PC-9 (cell line): ENCODE data around the gene RITA1. TPM values are rescaled to one million over a fixed set of nuclear protein-coding genes. Genes with fewer than 3 reads are reported as not detected.

ENCODE experiments used
- BruUV-seq: library from RNA; stranded (reverse); fragments of 400-500 nt; replicated peaks from 2 replicates; lab custom pipeline; 2021; lab: Mats Ljungman, UMichigan
- CTCF ChIA-PET: fragments of 300-600 bp; sonication (Branson Sonifier 250); formaldehyde crosslinking; loops from one replicate; lab custom pipeline; 2022; ENCODE audit warnings: antibody characterized with exemption; lab: Charles Lee
- POLR2A ChIA-PET: fragments of 300-600 bp; sonication (Branson Sonifier 250); formaldehyde crosslinking; loops from one replicate; lab custom pipeline; 2022; ENCODE audit warnings: antibody characterized with exemption; ENCODE audit not compliant: unreplicated experiment; lab: Charles Lee
- DNase-seq, 2 experiments: peaks; one replicate each; pipeline versions ENCODE4 v3.0.0 to v3.0.0-alpha.2; 2015 to 2022; ENCODE audit warnings: mixed read lengths in 1 of 2
- H2AFZ ChIP-seq: fragments of 200-600 bp; sonication (generic); 2 replicates; pipeline ENCODE4 v1.8.1; 2017; ENCODE audit warnings: antibody characterized with exemption
- H3F3A ChIP-seq: fragments of 200-600 bp; sonication (generic); 2 replicates; pipeline ENCODE4 v1.8.1; 2017; ENCODE audit warnings: antibody characterized with exemption, mild to moderate bottlenecking, low read depth; ENCODE audit not compliant: insufficient read depth
- H3K27ac ChIP-seq: fragments of 200-600 bp; sonication (generic); 2 replicates; pipeline ENCODE4 v1.6.1; 2016; ENCODE audit warnings: mixed run types
- H3K27me3 ChIP-seq: fragments of 200-600 bp; sonication (generic); 2 replicates; pipeline ENCODE4 v1.6.1; 2016; ENCODE audit warnings: low read depth, mixed run types; ENCODE audit not compliant: insufficient read depth
- H3K36me3 ChIP-seq: fragments of 200-600 bp; sonication (generic); 2 replicates; pipeline ENCODE4 v1.6.1; 2016; ENCODE audit warnings: low read depth, mixed run types
- H3K4me1 ChIP-seq: fragments of 200-600 bp; sonication (generic); replicated peaks from 2 replicates; pipeline ENCODE4 v1.6.1; 2016; ENCODE audit warnings: mixed run types; ENCODE audit not compliant: insufficient read depth
- H3K4me2 ChIP-seq: fragments of 200-600 bp; sonication (generic); 2 replicates; pipeline ENCODE4 v1.6.1; 2017; ENCODE audit warnings: mixed run types
- H3K4me3 ChIP-seq: fragments of 200-600 bp; sonication (generic); 2 replicates; pipeline ENCODE4 v1.6.1; 2016; ENCODE audit warnings: mixed run types
- H3K79me2 ChIP-seq: fragments of 200-600 bp; sonication (generic); 2 replicates; pipeline ENCODE4 v1.6.1; 2017; ENCODE audit warnings: low read depth, mixed run types
- H3K9me2 ChIP-seq: fragments of 200-600 bp; sonication (generic); 2 replicates; pipeline ENCODE4 v1.8.1; 2017; ENCODE audit warnings: mild to moderate bottlenecking; ENCODE audit not compliant: insufficient read depth
- H3K9me3 ChIP-seq: fragments of 200-600 bp; sonication (generic); 2 replicates; pipeline ENCODE4 v1.8.1; 2016; ENCODE audit warnings: low read depth; ENCODE audit not compliant: insufficient read depth
- H4K20me1 ChIP-seq: fragments of 200-600 bp; sonication (generic); 2 replicates; pipeline ENCODE4 v1.8.1; 2017; ENCODE audit not compliant: insufficient read depth
- EZH2 ChIP-seq: fragments of 200-600 bp; sonication (generic); IDR thresholded peaks from 2 replicates; pipeline ENCODE4 v1.8.0; 2017; ENCODE audit warnings: antibody characterized with exemption, low read depth
- intact Hi-C: fragments of 100-400 bp; cut with micrococcal nuclease; formaldehyde crosslinking; loops from one replicate; pipeline ENCODE4 v1.10.0; 2022; ENCODE audit not compliant: unreplicated experiment
- total RNA-seq: library from RNA; stranded (reverse); gene quantifications from 2 replicates; pipeline ENCODE4 v1.2.3, GENCODE V29; 2021
- TF ChIP-seq, protein P1 (sequence below): fragments of 200-600 bp; sonication (generic); conservative IDR thresholded peaks from 2 replicates; pipeline ENCODE4 v1.6.1; 2017; ENCODE audit warnings: mixed run types, antibody characterized with exemption, mild to moderate bottlenecking, moderate library complexity

RITA1 gene
- total RNA-seq, 1 experiment from 2014 or later: 16.1 TPM

DNA sequence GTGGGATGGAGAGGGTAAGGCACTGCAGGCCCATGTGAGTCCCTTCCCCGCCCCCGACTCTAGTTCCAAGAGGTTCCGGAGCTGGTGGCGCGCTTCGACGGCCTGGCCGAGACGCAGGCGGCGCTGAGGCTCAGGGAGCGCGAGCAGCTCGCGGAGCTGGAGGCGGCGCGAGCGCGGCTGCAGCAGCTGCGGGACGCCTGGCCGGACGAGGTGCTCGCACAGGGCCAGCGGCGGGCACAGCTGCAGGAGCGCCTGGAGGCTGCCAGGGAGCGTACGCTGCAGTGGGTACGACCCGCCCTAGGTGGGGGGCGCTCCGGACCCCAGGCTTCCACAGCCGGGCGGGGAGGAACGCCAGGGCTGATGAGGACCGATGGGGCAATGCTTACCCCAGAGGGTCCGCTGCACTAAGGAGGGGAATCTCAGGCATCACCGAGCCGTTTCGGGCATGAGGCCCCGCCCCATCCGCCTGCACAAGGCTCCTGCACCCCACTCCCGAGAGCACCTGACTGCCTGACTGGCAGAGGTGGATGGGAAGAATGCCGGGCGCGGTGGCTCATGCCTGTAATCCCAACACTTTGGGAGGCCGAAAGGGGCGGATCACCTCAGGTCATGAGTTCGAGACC, 31.1 kb upstream of the RITA1 start:
- Histone ChIP-seq H3F3A (peaks cover 26% of the 10 kb centered on the region; the same call in 1 of the 2 replicates), H2AFZ (no peak overlapping the region), H3K9me3 (no peaks in the 10 kb centered on the region), H3K27ac (no peak overlapping the region), H3K4me2 (no peak overlapping the region), H3K4me1 (peaks cover 14% of the 10 kb centered on the region; the same call in 1 of the 2 replicates), H3K9me2 (no peaks in the 10 kb centered on the region), H3K36me3 (no peaks in the 10 kb centered on the region), H3K27me3 (no peaks in the 10 kb centered on the region), H4K20me1 (0 out of 2 replicates have a peak, but pooled peaks cover 5% of the 10 kb centered on the region), H3K4me3 (no peak overlapping the region), H3K79me2 (no peaks in the 10 kb centered on the region)
- BruUV-seq: no TSS peak
- ChIA-PET POLR2A (interaction anchor here (0.6 kb wide), 1 partner anchor 1151 kb away, joined by 3 read pairs; no protein-coding TSS in a partner anchor), CTCF (interaction anchor here (0.6 to 2.9 kb wide), 3 partner anchors 19 to 162 kb away, joined by 3 to 21 read pairs (median 3); partner anchors contain the start of gene RASAL1)
- no peak for TF ChIP-seq EZH2
- TF ChIP-seq, protein P1, sequence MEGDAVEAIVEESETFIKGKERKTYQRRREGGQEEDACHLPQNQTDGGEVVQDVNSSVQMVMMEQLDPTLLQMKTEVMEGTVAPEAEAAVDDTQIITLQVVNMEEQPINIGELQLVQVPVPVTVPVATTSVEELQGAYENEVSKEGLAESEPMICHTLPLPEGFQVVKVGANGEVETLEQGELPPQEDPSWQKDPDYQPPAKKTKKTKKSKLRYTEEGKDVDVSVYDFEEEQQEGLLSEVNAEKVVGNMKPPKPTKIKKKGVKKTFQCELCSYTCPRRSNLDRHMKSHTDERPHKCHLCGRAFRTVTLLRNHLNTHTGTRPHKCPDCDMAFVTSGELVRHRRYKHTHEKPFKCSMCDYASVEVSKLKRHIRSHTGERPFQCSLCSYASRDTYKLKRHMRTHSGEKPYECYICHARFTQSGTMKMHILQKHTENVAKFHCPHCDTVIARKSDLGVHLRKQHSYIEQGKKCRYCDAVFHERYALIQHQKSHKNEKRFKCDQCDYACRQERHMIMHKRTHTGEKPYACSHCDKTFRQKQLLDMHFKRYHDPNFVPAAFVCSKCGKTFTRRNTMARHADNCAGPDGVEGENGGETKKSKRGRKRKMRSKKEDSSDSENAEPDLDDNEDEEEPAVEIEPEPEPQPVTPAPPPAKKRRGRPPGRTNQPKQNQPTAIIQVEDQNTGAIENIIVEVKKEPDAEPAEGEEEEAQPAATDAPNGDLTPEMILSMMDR: no peak
- peak in 1 of 2 experiments; percentile 48 for DNase-seq
- intact Hi-C loops: loop anchor here (10.0 kb wide), 1 partner anchor 250 kb away; the partner anchor contains the start of gene OAS1

DNA sequence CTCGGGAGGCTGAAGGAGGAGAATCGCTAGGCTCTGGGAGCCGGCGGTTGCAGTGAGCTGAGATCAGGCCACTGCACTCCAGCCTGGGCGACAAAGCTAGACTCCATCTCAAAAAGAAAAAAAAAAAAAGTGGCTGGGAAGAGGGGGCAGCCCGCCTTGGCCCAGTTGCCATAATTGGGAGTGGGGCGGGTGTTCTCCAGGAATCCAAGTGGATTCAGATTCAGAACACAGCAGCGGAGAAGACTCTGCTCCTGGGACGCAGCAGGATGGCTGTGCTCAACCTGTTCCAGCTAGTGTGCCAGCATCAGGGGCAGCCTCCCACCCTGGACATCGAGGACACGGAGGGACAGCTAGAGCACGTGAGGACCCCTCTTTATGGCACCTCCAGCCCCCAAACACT, 30.5 kb upstream of the RITA1 start:
- H3K79me2 ChIP-seq: no peaks in the 10 kb centered on the region
- H3F3A ChIP-seq: peaks cover 27% of the 10 kb centered on the region; the same call in 1 of the 2 replicates
- ChIA-PET POLR2A (no interaction called here), CTCF (no interaction called here)
- no peak overlapping the region for H2AFZ ChIP-seq
- TF ChIP-seq, protein P1: no peak
- TF ChIP-seq EZH2: no peak
- H4K20me1 ChIP-seq: 0 out of 2 replicates have a peak, but pooled peaks cover 6% of the 10 kb centered on the region
- intact Hi-C loops: loop anchor here (10.0 kb wide), 1 partner anchor 250 kb away; the partner anchor contains the start of gene OAS1
- H3K9me3 ChIP-seq: no peaks in the 10 kb centered on the region
- H3K36me3 ChIP-seq: no peaks in the 10 kb centered on the region
- H3K27ac ChIP-seq: no peak overlapping the region
- H3K9me2 ChIP-seq: no peaks in the 10 kb centered on the region
- 0 out of 2 replicates have a peak, but pooled peaks cover 8% of the 10 kb centered on the region for H3K4me1 ChIP-seq
- no peaks in the 10 kb centered on the region for H3K27me3 ChIP-seq
- no peak overlapping the region for H3K4me3 ChIP-seq
- DNase-seq: no peak
- no peak overlapping the region for H3K4me2 ChIP-seq
- no TSS peak for BruUV-seq

DNA sequence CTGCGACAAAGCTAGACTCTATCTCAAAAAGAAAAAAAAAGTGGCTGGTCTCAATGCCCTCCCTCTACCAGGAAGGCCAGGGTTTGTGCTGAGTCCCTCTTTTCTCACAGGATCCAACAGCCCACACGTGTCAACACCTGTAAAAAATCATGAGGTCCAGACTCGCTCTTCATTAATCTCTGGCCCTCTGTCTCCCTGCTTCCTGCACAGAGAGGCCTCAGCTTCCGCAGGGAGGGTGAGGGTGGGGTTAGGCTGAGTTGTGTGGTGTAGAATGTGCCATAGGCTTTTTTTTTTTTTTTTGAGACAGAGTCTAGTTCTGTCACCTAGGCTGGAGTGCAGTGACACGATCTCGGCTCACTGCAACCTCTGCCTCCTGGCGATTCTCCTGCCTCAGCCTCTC, 29.9 kb upstream of the RITA1 start:
- peaks cover 27% of the 10 kb centered on the region; the same call in 1 of the 2 replicates for H3F3A ChIP-seq
- 0 out of 2 replicates have a peak, but pooled peaks cover 6% of the 10 kb centered on the region for H4K20me1 ChIP-seq
- no peak for DNase-seq
- H3K4me1 ChIP-seq: 0 out of 2 replicates have a peak, but pooled peaks cover 5% of the 10 kb centered on the region
- no peaks in the 10 kb centered on the region for H3K9me2 ChIP-seq
- no peak overlapping the region for H2AFZ ChIP-seq
- no peaks in the 10 kb centered on the region for H3K79me2 ChIP-seq
- BruUV-seq: no TSS peak
- H3K4me3 ChIP-seq: no peak overlapping the region
- H3K27me3 ChIP-seq: no peaks in the 10 kb centered on the region
- CTCF ChIA-PET: no interaction called here
- intact Hi-C loops: loop anchor here (10.0 kb wide), 1 partner anchor 251 kb away; the partner anchor contains the start of gene OAS1
- H3K27ac ChIP-seq: no peak overlapping the region
- TF ChIP-seq, protein P1: no peak
- no peak overlapping the region for H3K4me2 ChIP-seq
- POLR2A ChIA-PET: no interaction called here
- H3K36me3 ChIP-seq: no peaks in the 10 kb centered on the region
- H3K9me3 ChIP-seq: no peaks in the 10 kb centered on the region
